H9 (cell line): ENCODE measurements around the gene PFKP. TPM values are rescaled to one million over a fixed set of nuclear protein-coding genes. Genes with fewer than 3 reads are reported as not detected.

ENCODE experiments used
- DNase-seq: peaks from one replicate; pipeline ENCODE4 v3.0.0-alpha.2; 2017
- H2AFZ ChIP-seq: one replicate; pipeline ENCODE4 v1.6.1; 2013; ENCODE audit warnings: mild to moderate bottlenecking, low read length, control low read depth, moderate library complexity
- H2AK5ac ChIP-seq: 2 replicates; pipeline ENCODE4 v1.6.1; 2013; ENCODE audit warnings: low read length, control low read depth, mixed read lengths; ENCODE audit not compliant: insufficient read length
- H2BK120ac ChIP-seq: one replicate; pipeline ENCODE4 v1.6.1; 2013; ENCODE audit warnings: low read depth, mild to moderate bottlenecking, low read length, control low read depth, inconsistent platforms; ENCODE audit not compliant: poor library complexity, severe bottlenecking
- H2BK12ac ChIP-seq: 2 replicates; pipeline ENCODE4 v1.6.1; 2013; ENCODE audit warnings: low read length, control low read depth, mixed read lengths, low read depth; ENCODE audit not compliant: insufficient read length
- H2BK15ac ChIP-seq: 2 replicates; pipeline ENCODE4 v1.6.1; 2013; ENCODE audit warnings: low read depth, low read length, control low read depth
- H2BK20ac ChIP-seq: one replicate; pipeline ENCODE4 v1.6.1; 2013; ENCODE audit warnings: low read depth, mild to moderate bottlenecking, low read length, control low read depth, inconsistent platforms; ENCODE audit not compliant: poor library complexity, severe bottlenecking
- H2BK5ac ChIP-seq: 2 replicates; pipeline ENCODE4 v1.6.1; 2013; ENCODE audit warnings: low read length, control low read depth, mixed read lengths; ENCODE audit not compliant: insufficient read length
- H3K14ac ChIP-seq: 2 replicates; pipeline ENCODE4 v1.6.1; 2013; ENCODE audit warnings: low read length, control low read depth; ENCODE audit not compliant: insufficient read depth
- H3K18ac ChIP-seq: 2 replicates; pipeline ENCODE4 v1.6.1; 2013; ENCODE audit warnings: low read depth, mild to moderate bottlenecking, mixed read lengths, low read length, control low read depth; ENCODE audit not compliant: insufficient read length
- H3K23ac ChIP-seq: 2 replicates; pipeline ENCODE4 v1.6.1; 2013; ENCODE audit warnings: low read length, control low read depth, mixed read lengths, low read depth; ENCODE audit not compliant: insufficient read length
- H3K23me2 ChIP-seq: 2 replicates; pipeline ENCODE4 v1.6.1; 2013; ENCODE audit warnings: low read depth, mild to moderate bottlenecking, mixed read lengths, low read length, control low read depth; ENCODE audit not compliant: insufficient read length, poor library complexity, severe bottlenecking
- H3K27ac ChIP-seq: 2 replicates; pipeline ENCODE4 v1.5.1; 2013; ENCODE audit warnings: low read length, control low read depth, mixed read lengths, low read depth; ENCODE audit not compliant: insufficient read length
- H3K27me3 ChIP-seq: 2 replicates; pipeline ENCODE4 v1.6.1; 2013; ENCODE audit warnings: low read length, control low read depth, inconsistent platforms; ENCODE audit not compliant: insufficient read depth
- H3K4ac ChIP-seq: 2 replicates; pipeline ENCODE4 v1.6.1; 2013; ENCODE audit warnings: low read depth, mild to moderate bottlenecking, control low read depth, inconsistent platforms, low read length, moderate library complexity
- H3K4me1 ChIP-seq: 2 replicates; pipeline ENCODE4 v1.6.1; 2013; ENCODE audit warnings: low read length, control low read depth, inconsistent platforms; ENCODE audit not compliant: insufficient read depth
- H3K4me2 ChIP-seq: 2 replicates; pipeline ENCODE4 v1.6.1; 2013; ENCODE audit warnings: low read length, control low read depth, mixed read lengths; ENCODE audit not compliant: insufficient read length, insufficient read depth
- H3K56ac ChIP-seq: 2 replicates; pipeline ENCODE4 v1.6.1; 2013; ENCODE audit warnings: low read depth, mild to moderate bottlenecking, mixed read lengths, low read length, control low read depth; ENCODE audit not compliant: insufficient read length
- H3K79me1 ChIP-seq: 2 replicates; pipeline ENCODE4 v1.6.1; 2013; ENCODE audit warnings: low read depth, mild to moderate bottlenecking, moderate library complexity, low read length, control low read depth, inconsistent platforms; ENCODE audit not compliant: insufficient read depth, poor library complexity, severe bottlenecking
- H3K79me2 ChIP-seq: 2 replicates; pipeline ENCODE4 v1.6.1; 2013; ENCODE audit warnings: low read length, control low read depth, inconsistent platforms; ENCODE audit not compliant: insufficient read depth
- H3K9ac ChIP-seq: 2 replicates; pipeline ENCODE4 v1.6.1; 2013; ENCODE audit warnings: low read length, control low read depth, mixed read lengths; ENCODE audit not compliant: insufficient read length; ENCODE audit errors: extremely low read depth
- H3K9me3 ChIP-seq: one replicate; pipeline ENCODE4 v1.6.1; 2013; ENCODE audit warnings: low read depth, low read length, inconsistent platforms; ENCODE audit not compliant: control insufficient read depth
- H3T11ph ChIP-seq: one replicate; pipeline ENCODE4 v1.6.1; 2013; ENCODE audit warnings: mild to moderate bottlenecking, low read length, control low read depth, inconsistent platforms
- H4K20me1 ChIP-seq: one replicate; pipeline ENCODE4 v1.6.1; 2013; ENCODE audit not compliant: control insufficient read depth, insufficient read length, insufficient read depth
- H4K5ac ChIP-seq: 2 replicates; pipeline ENCODE4 v1.6.1; 2013; ENCODE audit warnings: low read depth, mild to moderate bottlenecking, mixed read lengths, low read length, control low read depth; ENCODE audit not compliant: insufficient read length
- H4K8ac ChIP-seq: replicated peaks from 2 replicates; pipeline ENCODE4 v1.6.1; 2013; ENCODE audit warnings: low read length, control low read depth, mixed read lengths, low read depth; ENCODE audit not compliant: insufficient read length
- H4K91ac ChIP-seq: 2 replicates; pipeline ENCODE4 v1.6.1; 2013; ENCODE audit warnings: low read depth, mild to moderate bottlenecking, moderate library complexity, mixed read lengths, low read length, control low read depth; ENCODE audit not compliant: insufficient read length
- H3K27ac Mint-ChIP-seq, 3 experiments: 2 replicates in 2 of 3; 3 replicates in 1 of 3; pipeline ENCODE4 v1.8.0; 2020 to 2021; ENCODE audit warnings: mixed read lengths in 3 of 3, mild to moderate bottlenecking in 1 of 3, moderate library complexity in 1 of 3
- H3K27me3 Mint-ChIP-seq: 2 replicates; pipeline ENCODE4 v1.8.0; 2021; ENCODE audit warnings: low read depth, mild to moderate bottlenecking, moderate library complexity, mixed read lengths
- H3K36me3 Mint-ChIP-seq, 3 experiments: 2 replicates in 2 of 3; 3 replicates in 1 of 3; pipeline ENCODE4 v1.8.0; 2020 to 2021; ENCODE audit warnings: low read depth in 3 of 3, mixed read lengths in 3 of 3; ENCODE audit not compliant: insufficient read depth in 1 of 3
- H3K4me1 Mint-ChIP-seq, 2 experiments: 2 replicates each; pipeline ENCODE4 v1.8.0; 2020; ENCODE audit warnings: mixed read lengths in 2 of 2
- H3K4me3 Mint-ChIP-seq, 2 experiments: 2 replicates in 1 of 2; 3 replicates in 1 of 2; pipeline ENCODE4 v1.8.0; 2020 to 2021; ENCODE audit warnings: mild to moderate bottlenecking in 2 of 2, mixed read lengths in 2 of 2, moderate library complexity in 1 of 2
- H3K9me3 Mint-ChIP-seq, 2 experiments: 2 replicates in 1 of 2; 3 replicates in 1 of 2; pipeline ENCODE4 v1.8.0; 2020; ENCODE audit warnings: mild to moderate bottlenecking in 2 of 2, mixed read lengths in 2 of 2, moderate library complexity in 1 of 2
- WGBS: extraction: QIAGEN DNeasy Blood & Tissue Kit; methylation state at CpG from one replicate; pipeline ENCODE4 v1.1.7; 2013; ENCODE audit warnings: missing lambda C conversion rate, low lambda C conversion rate, mixed read lengths; ENCODE audit not compliant: insufficient read length; ENCODE audit errors: extremely low coverage; 5-methylcytosine and 5-hydroxymethylcytosine counted together
- total RNA-seq: library from RNA; stranded (reverse); gene quantifications from 2 replicates; pipeline ENCODE4 v1.2.1, GENCODE V29; 2021
- TF ChIP-seq, protein P1 (sequence below): fragments of 200-600 bp; sonication (generic); conservative IDR thresholded peaks from 3 replicates; pipeline ENCODE4 v1.8.0; 2021; ENCODE audit warnings: antibody characterized with exemption, mild to moderate bottlenecking

Gene PFKP
- total RNA-seq, 1 experiment from 2014 or later = 145 TPM

DNA sequence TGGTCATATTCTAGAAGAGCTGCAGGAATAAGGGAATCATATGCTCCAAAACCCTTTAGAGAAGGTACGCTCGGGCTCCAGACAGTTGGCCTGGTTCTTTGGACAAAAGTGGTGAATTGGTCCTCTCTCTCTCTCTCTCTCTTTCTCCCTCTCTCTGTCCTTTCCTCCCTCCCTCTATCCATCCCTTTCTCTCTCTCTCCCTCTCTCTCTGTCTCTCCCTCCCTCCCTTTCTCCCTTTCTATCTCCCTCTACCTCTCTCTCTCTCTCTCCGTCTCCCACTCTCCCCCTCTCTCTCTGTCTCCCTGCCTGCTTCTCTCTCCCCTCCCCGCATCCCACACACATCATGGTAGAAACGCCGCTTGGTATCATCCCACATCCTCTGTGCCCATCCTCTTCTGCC is 19.8 kb upstream of the PFKP start:
- TF ChIP-seq, protein P1, sequence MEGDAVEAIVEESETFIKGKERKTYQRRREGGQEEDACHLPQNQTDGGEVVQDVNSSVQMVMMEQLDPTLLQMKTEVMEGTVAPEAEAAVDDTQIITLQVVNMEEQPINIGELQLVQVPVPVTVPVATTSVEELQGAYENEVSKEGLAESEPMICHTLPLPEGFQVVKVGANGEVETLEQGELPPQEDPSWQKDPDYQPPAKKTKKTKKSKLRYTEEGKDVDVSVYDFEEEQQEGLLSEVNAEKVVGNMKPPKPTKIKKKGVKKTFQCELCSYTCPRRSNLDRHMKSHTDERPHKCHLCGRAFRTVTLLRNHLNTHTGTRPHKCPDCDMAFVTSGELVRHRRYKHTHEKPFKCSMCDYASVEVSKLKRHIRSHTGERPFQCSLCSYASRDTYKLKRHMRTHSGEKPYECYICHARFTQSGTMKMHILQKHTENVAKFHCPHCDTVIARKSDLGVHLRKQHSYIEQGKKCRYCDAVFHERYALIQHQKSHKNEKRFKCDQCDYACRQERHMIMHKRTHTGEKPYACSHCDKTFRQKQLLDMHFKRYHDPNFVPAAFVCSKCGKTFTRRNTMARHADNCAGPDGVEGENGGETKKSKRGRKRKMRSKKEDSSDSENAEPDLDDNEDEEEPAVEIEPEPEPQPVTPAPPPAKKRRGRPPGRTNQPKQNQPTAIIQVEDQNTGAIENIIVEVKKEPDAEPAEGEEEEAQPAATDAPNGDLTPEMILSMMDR = no peak
- Histone ChIP-seq H3K9ac (no peak overlapping the region), H4K5ac (no peak overlapping the region), H4K91ac (no peak overlapping the region), H2AK5ac (no peak overlapping the region), H2BK5ac (no peak overlapping the region), H4K8ac (no peak overlapping the region), H3K14ac (no peak overlapping the region), H2BK15ac (no peak overlapping the region), H3K56ac (no peak overlapping the region), H3K27me3 (no peaks in the 10 kb centered on the region), H3K27ac (no peak overlapping the region), H3K4me1 (peaks cover 6% of the 10 kb centered on the region; the same call in 1 of the 2 replicates), H2BK120ac (no peak overlapping the region), H3K23ac (no peak overlapping the region), H2AFZ (no peak overlapping the region), H3K9me3 (no peaks in the 10 kb centered on the region), H3K23me2 (peaks cover 4% of the 10 kb centered on the region), H3T11ph (no peak overlapping the region), H3K18ac (no peak overlapping the region), H3K4me2 (no peak overlapping the region), H2BK20ac (no peak overlapping the region), H3K4ac (no peak overlapping the region), H3K79me1 (no peaks in the 10 kb centered on the region), H4K20me1 (no peaks in the 10 kb centered on the region), H2BK12ac (no peak overlapping the region), H3K79me2 (no peaks in the 10 kb centered on the region)
- H3K27ac Mint-ChIP-seq = no peak overlapping the region
- H3K4me3 Mint-ChIP-seq = no peak overlapping the region
- DNase-seq = no peak
- H3K4me1 Mint-ChIP-seq = peaks cover 21 to 35% of the 10 kb centered on the region in 2 experiments
- H3K9me3 Mint-ChIP-seq = no peaks in the 10 kb centered on the region
- no peaks in the 10 kb centered on the region for H3K36me3 Mint-ChIP-seq
- no CpG with 5 or more reads among the region's 6 CpGs for WGBS
- H3K27me3 Mint-ChIP-seq = no peaks in the 10 kb centered on the region; the same call in 1 of the 2 replicates
